Epithelial cell of proximal tubule (primary cell): ENCODE data around the gene MAP7. TPM values are rescaled to one million over a fixed set of nuclear protein-coding genes. Genes with fewer than 3 reads are reported as not detected.

Experiments
- DNase-seq: peaks from one replicate; pipeline ENCODE4 v3.0.0-alpha.2; 2011; ENCODE audit warnings: low read depth
- H3K4me3 ChIP-seq: 2 replicates; pipeline ENCODE4 v1.5.1; 2011; ENCODE audit warnings: low read depth, mild to moderate bottlenecking, low read length
- CTCF ChIP-seq: conservative IDR thresholded peaks from 2 replicates; pipeline ENCODE4 v1.5.1; 2012; ENCODE audit warnings: low read depth, mild to moderate bottlenecking, low read length
- total RNA-seq: library from RNA; depleted of rRNA; stranded (reverse); fragments of >200 nt; gene quantifications from 2 replicates; pipeline ENCODE4 v1.2.3, GENCODE V29; 2015

Gene MAP7
- total RNA-seq, 1 donor from 2014 or later = 16.1 TPM

- TF ChIP-seq CTCF = no peak
- DNase-seq = no peak
- no peak overlapping the region for H3K4me3 ChIP-seq
Measured at GRCh38 chr6:136306466-136306865, 243.8 kb downstream of the MAP7 start.

GRCh38 chr6:136304410-136304809 is 245.8 kb downstream of the MAP7 start:
- no peak overlapping the region for H3K4me3 ChIP-seq
- DNase-seq = no peak
- TF ChIP-seq CTCF = no peak

- no peak for DNase-seq
- no peak for TF ChIP-seq CTCF
- H3K4me3 ChIP-seq = no peak overlapping the region
Measured at GRCh38 chr6:136303516-136303915, 246.7 kb downstream of the MAP7 start.

GRCh38 chr6:136294621-136295020 is 255.6 kb downstream of the MAP7 start:
- no peak for TF ChIP-seq CTCF
- H3K4me3 ChIP-seq = no peak overlapping the region
- no peak for DNase-seq

Other genes with a start within 250 kb of the MAP7 start
- gene MAP3K5, start 242.1 kb upstream of the MAP7 start, total RNA-seq = 7.8 and 12.2 TPM in 2 replicates